Epidermal melanocyte (primary cell): ENCODE measurements around the gene TENM3.
"Not testable (repeated sequence)": the region's sequence is repeated elsewhere in the genome, so short reads cannot be mapped to it uniquely, and the experiment has no call there.

Source experiments
- DNase-seq: peaks from one replicate; pipeline ENCODE4 v3.0.0; 2011; ENCODE audit warnings: low spot score; ENCODE audit not compliant: insufficient read length

TENM3 gene

GRCh38 chr4:182243204-182243603 lies at the start of gene TENM3:
TSS of gene TENM3 (plus strand) at chr4:182243402. CDS start at chr4:182324021, 80,619 bp downstream.
- not testable (repeated sequence) for DNase-seq

- DNase-seq, result no peak
These were observed 48.9 kb upstream of the TENM3 start for GRCh38 chr4:182194091-182194824.

- DNase-seq, result no peak
These were observed 45.6 kb upstream of the TENM3 start for GRCh38 chr4:182197611-182198010.

- DNase-seq, result no peak
These were observed 41.3 kb upstream of the TENM3 start for GRCh38 chr4:182201871-182202270.

GRCh38 chr4:182202650-182203049 lies 40.6 kb upstream of the TENM3 start:
- no peak for DNase-seq

- DNase-seq, result no peak
These were observed 39.3 kb upstream of the TENM3 start for GRCh38 chr4:182203872-182204411.

- no peak for DNase-seq
These were observed 37.9 kb upstream of the TENM3 start for GRCh38 chr4:182205306-182205705.

GRCh38 chr4:182206266-182206665 lies 36.9 kb upstream of the TENM3 start:
- no peak for DNase-seq

- DNase-seq, result no peak
These were observed 36.3 kb upstream of the TENM3 start for GRCh38 chr4:182206916-182207315.

- no peak for DNase-seq
These were observed 35.3 kb upstream of the TENM3 start for GRCh38 chr4:182207830-182208396.

GRCh38 chr4:182208526-182209050 lies 34.6 kb upstream of the TENM3 start:
- DNase-seq, result no peak

GRCh38 chr4:182212211-182212761 lies 30.9 kb upstream of the TENM3 start:
- DNase-seq, result no peak

GRCh38 chr4:182213004-182213403 lies 30.2 kb upstream of the TENM3 start:
- DNase-seq, result no peak

- DNase-seq, result no peak
These were observed 28.1 kb upstream of the TENM3 start for GRCh38 chr4:182215148-182215547.

- DNase-seq, result no peak
These were observed 27.2 kb upstream of the TENM3 start for GRCh38 chr4:182216005-182216404.

GRCh38 chr4:182219411-182220056 lies 23.7 kb upstream of the TENM3 start:
- no peak for DNase-seq

- DNase-seq, result no peak
These were observed 21.2 kb upstream of the TENM3 start for GRCh38 chr4:182221987-182222386.

- no peak for DNase-seq
These were observed 20.4 kb upstream of the TENM3 start for GRCh38 chr4:182222766-182223165.

GRCh38 chr4:182223708-182224107 lies 19.5 kb upstream of the TENM3 start:
- no peak for DNase-seq

GRCh38 chr4:182224192-182224850 lies 18.9 kb upstream of the TENM3 start:
- DNase-seq, result no peak

- DNase-seq, result no peak
These were observed 17.8 kb upstream of the TENM3 start for GRCh38 chr4:182225257-182225852.
